ENCODE results near the gene MRPL44. TPM values are rescaled to one million over a fixed set of nuclear protein-coding genes. Genes with fewer than 3 reads are reported as not detected.

MRPL44 gene
- total RNA-seq, 1 donor: 69.6 TPM

GRCh38 chr2:223945755-223946154, 11.5 kb upstream of the MRPL44 start:
- Histone ChIP-seq H3K27me3 (ENCODE audit: insufficient read depth, low read length) (no peaks in the 10 kb centered on the region), H3K9me3 (ENCODE audit: low read depth, low read length) (no peaks in the 10 kb centered on the region), H3K4me3 (ENCODE audit: low read length) (peak overlapping the region; percentile 88), H3K4me1 (ENCODE audit: insufficient read depth, low read length) (peaks cover 40% of the 10 kb centered on the region)

GRCh38 chr2:223947711-223948205, 9.5 kb upstream of the MRPL44 start:
- H3K4me1 ChIP-seq (ENCODE audit: insufficient read depth, low read length): peaks cover 31% of the 10 kb centered on the region
- no peaks in the 10 kb centered on the region for H3K27me3 ChIP-seq (ENCODE audit: insufficient read depth, low read length)
- no peak overlapping the region for H3K4me3 ChIP-seq (ENCODE audit: low read length)
- no peaks in the 10 kb centered on the region for H3K9me3 ChIP-seq (ENCODE audit: low read depth, low read length)

GRCh38 chr2:223949241-223949840, 7.9 kb upstream of the MRPL44 start:
- no peaks in the 10 kb centered on the region for H3K27me3 ChIP-seq (ENCODE audit: insufficient read depth, low read length)
- H3K4me1 ChIP-seq (ENCODE audit: insufficient read depth, low read length): peaks cover 15% of the 10 kb centered on the region
- no peak overlapping the region for H3K4me3 ChIP-seq (ENCODE audit: low read length)

GRCh38 chr2:223950448-223951347, 6.6 kb upstream of the MRPL44 start:
- Histone ChIP-seq H3K9me3 (ENCODE audit: low read depth, low read length) (no peaks in the 10 kb centered on the region), H3K27me3 (ENCODE audit: insufficient read depth, low read length) (no peaks in the 10 kb centered on the region), H3K4me3 (ENCODE audit: low read length) (no peak overlapping the region), H3K4me1 (ENCODE audit: insufficient read depth, low read length) (peaks cover 10% of the 10 kb centered on the region)

More at GRCh38 chr2:223949241-223949840, 7.9 kb upstream of the MRPL44 start:
- H3K9me3 ChIP-seq (ENCODE audit: low read depth, low read length): no peaks in the 10 kb centered on the region

- Histone ChIP-seq H3K27me3 (ENCODE audit: insufficient read depth, low read length) (no peaks in the 10 kb centered on the region), H3K9me3 (ENCODE audit: low read depth, low read length) (no peaks in the 10 kb centered on the region), H3K4me1 (ENCODE audit: insufficient read depth, low read length) (peaks cover 15% of the 10 kb centered on the region), H3K4me3 (ENCODE audit: low read length) (no peak overlapping the region)
Measured at GRCh38 chr2:223952280-223952968, 4.8 kb upstream of the MRPL44 start.

GRCh38 chr2:223954401-223954800, 2.9 kb upstream of the MRPL44 start:
- Histone ChIP-seq H3K4me3 (ENCODE audit: low read length) (no peak overlapping the region), H3K4me1 (ENCODE audit: insufficient read depth, low read length) (peaks cover 21% of the 10 kb centered on the region), H3K27me3 (ENCODE audit: insufficient read depth, low read length) (no peaks in the 10 kb centered on the region), H3K9me3 (ENCODE audit: low read depth, low read length) (no peaks in the 10 kb centered on the region)

- H3K9me3 ChIP-seq (ENCODE audit: low read depth, low read length): no peaks in the 10 kb centered on the region
- peak overlapping the region; percentile 97 for H3K4me3 ChIP-seq (ENCODE audit: low read length)
- no peaks in the 10 kb centered on the region for H3K27me3 ChIP-seq (ENCODE audit: insufficient read depth, low read length)
- H3K4me1 ChIP-seq (ENCODE audit: insufficient read depth, low read length): peaks cover 34% of the 10 kb centered on the region
Measured at GRCh38 chr2:223956300-223956699, 963 bp upstream of the MRPL44 start.

- H3K4me3 ChIP-seq (ENCODE audit: low read length): no peak overlapping the region
Measured at GRCh38 chr2:223959688-223960087, 2.4 kb downstream of the MRPL44 start.

GRCh38 chr2:223967981-223968380, 10.7 kb downstream of the MRPL44 start:
- H3K27me3 ChIP-seq (ENCODE audit: insufficient read depth, low read length): no peaks in the 10 kb centered on the region
- H3K4me3 ChIP-seq (ENCODE audit: low read length): no peak overlapping the region
- H3K4me1 ChIP-seq (ENCODE audit: insufficient read depth, low read length): peaks cover 3% of the 10 kb centered on the region
- H3K9me3 ChIP-seq (ENCODE audit: low read depth, low read length): no peaks in the 10 kb centered on the region

More at GRCh38 chr2:223959688-223960087, 2.4 kb downstream of the MRPL44 start:
- no peaks in the 10 kb centered on the region for H3K27me3 ChIP-seq (ENCODE audit: insufficient read depth, low read length)
- H3K9me3 ChIP-seq (ENCODE audit: low read depth, low read length): no peaks in the 10 kb centered on the region
- peaks cover 49% of the 10 kb centered on the region for H3K4me1 ChIP-seq (ENCODE audit: insufficient read depth, low read length)

GRCh38 chr2:223969315-223969714, 12.1 kb downstream of the MRPL44 start:
- H3K27me3 ChIP-seq (ENCODE audit: insufficient read depth, low read length): no peaks in the 10 kb centered on the region
- H3K9me3 ChIP-seq (ENCODE audit: low read depth, low read length): no peaks in the 10 kb centered on the region
- no peak overlapping the region for H3K4me3 ChIP-seq (ENCODE audit: low read length)
- H3K4me1 ChIP-seq (ENCODE audit: insufficient read depth, low read length): no peaks in the 10 kb centered on the region

GRCh38 chr2:223969856-223970255, 12.6 kb downstream of the MRPL44 start:
- Histone ChIP-seq H3K27me3 (ENCODE audit: insufficient read depth, low read length) (no peaks in the 10 kb centered on the region), H3K9me3 (ENCODE audit: low read depth, low read length) (no peaks in the 10 kb centered on the region), H3K4me1 (ENCODE audit: insufficient read depth, low read length) (no peaks in the 10 kb centered on the region), H3K4me3 (ENCODE audit: low read length) (no peak overlapping the region)

- no peaks in the 10 kb centered on the region for H3K27me3 ChIP-seq (ENCODE audit: insufficient read depth, low read length)
- H3K4me3 ChIP-seq (ENCODE audit: low read length): no peak overlapping the region
- no peaks in the 10 kb centered on the region for H3K4me1 ChIP-seq (ENCODE audit: insufficient read depth, low read length)
- no peaks in the 10 kb centered on the region for H3K9me3 ChIP-seq (ENCODE audit: low read depth, low read length)
Measured at GRCh38 chr2:223970343-223971128, 13.3 kb downstream of the MRPL44 start.

GRCh38 chr2:223971731-223972130, 14.5 kb downstream of the MRPL44 start:
- no peaks in the 10 kb centered on the region for H3K9me3 ChIP-seq (ENCODE audit: low read depth, low read length)
- H3K4me3 ChIP-seq (ENCODE audit: low read length): no peak overlapping the region
- H3K27me3 ChIP-seq (ENCODE audit: insufficient read depth, low read length): no peaks in the 10 kb centered on the region
- no peaks in the 10 kb centered on the region for H3K4me1 ChIP-seq (ENCODE audit: insufficient read depth, low read length)

GRCh38 chr2:223972656-223973102, 15.4 kb downstream of the MRPL44 start:
- no peaks in the 10 kb centered on the region for H3K9me3 ChIP-seq (ENCODE audit: low read depth, low read length)
- no peaks in the 10 kb centered on the region for H3K4me1 ChIP-seq (ENCODE audit: insufficient read depth, low read length)
- no peak overlapping the region for H3K4me3 ChIP-seq (ENCODE audit: low read length)
- no peaks in the 10 kb centered on the region for H3K27me3 ChIP-seq (ENCODE audit: insufficient read depth, low read length)
